ENCODE measurements around the gene SPIN2B.
"Not testable (repeated sequence)": the region's sequence is repeated elsewhere in the genome, so short reads cannot be mapped to it uniquely, and the experiment has no call there.

The SPIN2B gene

GRCh38 chrX:57121162-57121755 is at the start of gene SPIN2B:
Gene SPIN2B, minus strand, starts transcription at chrX:57121548.
- peak; percentile 87 for DNase-seq

GRCh38 chrX:57156397-57157049 is 35.2 kb upstream of the SPIN2B start:
- DNase-seq = no peak

GRCh38 chrX:57155171-57155570 is 33.8 kb upstream of the SPIN2B start:
- DNase-seq = no peak

GRCh38 chrX:57152222-57152621 is 30.9 kb upstream of the SPIN2B start:
- DNase-seq = not testable (repeated sequence)

GRCh38 chrX:57138674-57139073 is 17.3 kb upstream of the SPIN2B start:
- DNase-seq = no peak

GRCh38 chrX:57137501-57137900 is 16.2 kb upstream of the SPIN2B start:
- no peak for DNase-seq

- DNase-seq = not testable (repeated sequence)
Measured at GRCh38 chrX:57137073-57137472, 15.7 kb upstream of the SPIN2B start, which contains the start of gene SPIN2A. Gene SPIN2A, minus strand, starts transcription at chrX:57137397. Its CDS starts 800 bp downstream, at chrX:57136597.

GRCh38 chrX:57136589-57136988 is 15.2 kb upstream of the SPIN2B start:
- not testable (repeated sequence) for DNase-seq

- DNase-seq = no peak
Measured at GRCh38 chrX:57135287-57135686, 13.9 kb upstream of the SPIN2B start.

- DNase-seq = no peak
Measured at GRCh38 chrX:57134702-57135101, 13.4 kb upstream of the SPIN2B start.

GRCh38 chrX:57133706-57134105 is 12.4 kb upstream of the SPIN2B start:
- DNase-seq = no peak

- DNase-seq = not testable (repeated sequence)
Measured at GRCh38 chrX:57133284-57133683, 11.9 kb upstream of the SPIN2B start.

- DNase-seq = no peak
Measured at GRCh38 chrX:57132046-57132445, 10.7 kb upstream of the SPIN2B start.

GRCh38 chrX:57121816-57122215 is 468 bp upstream of the SPIN2B start:
- no peak for DNase-seq

- DNase-seq = not testable (repeated sequence)
Measured at GRCh38 chrX:57120619-57121161, 658 bp downstream of the SPIN2B start.

GRCh38 chrX:57119416-57119815 is 1.9 kb downstream of the SPIN2B start:
- DNase-seq = no peak

GRCh38 chrX:57117566-57117965 is 3.8 kb downstream of the SPIN2B start:
- DNase-seq = not testable (repeated sequence)

- DNase-seq = no peak
Measured at GRCh38 chrX:57104921-57105398, 16.4 kb downstream of the SPIN2B start.

- no peak for DNase-seq
Measured at GRCh38 chrX:57104406-57104805, 16.9 kb downstream of the SPIN2B start.

GRCh38 chrX:57103489-57103888 is 17.9 kb downstream of the SPIN2B start:
- DNase-seq = no peak

GRCh38 chrX:57102918-57103317 is 18.4 kb downstream of the SPIN2B start:
- not testable (repeated sequence) for DNase-seq

GRCh38 chrX:57083143-57083542 is 38.2 kb downstream of the SPIN2B start:
- no peak for DNase-seq

GRCh38 chrX:57074458-57074857 is 46.9 kb downstream of the SPIN2B start:
- no peak for DNase-seq
